Nucleus accumbens (tissue), 56 donors: ENCODE measurements around the gene RECK.

Experiments
- DNase-seq, 56 donors: peaks; one replicate each; lab custom pipeline; 2025; lab: John Stamatoyannopoulos, UW

RECK gene

GRCh38 chr9:36170531-36170930 is 133.8 kb downstream of the RECK start:
- no peak for DNase-seq

GRCh38 chr9:36173861-36174260 is 137.1 kb downstream of the RECK start:
- no peak for DNase-seq
